ENCODE results near the gene MRGPRD.

MRGPRD gene

DNA sequence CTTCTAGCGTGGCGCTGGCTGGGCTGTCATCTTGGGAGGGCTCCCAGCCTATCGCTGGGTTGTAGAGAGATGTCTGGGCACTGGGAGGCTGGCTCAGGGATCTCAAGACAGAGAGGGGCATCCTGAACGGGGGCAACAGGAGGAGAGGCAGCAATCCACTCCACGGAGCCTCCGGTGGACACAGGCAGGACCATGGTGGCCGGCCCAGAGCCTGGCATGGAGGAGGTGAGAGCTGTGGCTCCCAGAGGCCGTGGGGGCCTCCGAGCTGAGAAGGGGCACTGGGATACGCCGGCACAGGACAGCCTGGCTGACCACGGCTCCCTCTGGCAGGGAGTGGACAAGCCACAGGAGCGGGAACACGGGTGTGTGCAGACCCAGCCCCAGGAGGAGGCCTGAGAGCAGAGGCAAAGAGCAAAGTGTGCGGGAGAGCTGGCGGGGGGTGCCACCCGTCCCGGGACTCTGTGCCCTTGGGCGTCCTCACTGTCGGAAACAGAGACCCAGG lies 23.1 kb upstream of the MRGPRD start:
- H3F3A ChIP-seq (ENCODE audit: low read depth): no peaks in the 10 kb centered on the region
- H3K9me3 ChIP-seq (ENCODE audit: insufficient read depth, low read depth, low read length): no peaks in the 10 kb centered on the region
- no peaks in the 10 kb centered on the region for H3K27me3 ChIP-seq (ENCODE audit: insufficient read depth, low read length, poor library complexity, severe bottlenecking)
- no peak overlapping the region for H3K4me3 ChIP-seq (ENCODE audit: low read length, poor library complexity, severe bottlenecking)
- TF ChIP-seq, protein P1, sequence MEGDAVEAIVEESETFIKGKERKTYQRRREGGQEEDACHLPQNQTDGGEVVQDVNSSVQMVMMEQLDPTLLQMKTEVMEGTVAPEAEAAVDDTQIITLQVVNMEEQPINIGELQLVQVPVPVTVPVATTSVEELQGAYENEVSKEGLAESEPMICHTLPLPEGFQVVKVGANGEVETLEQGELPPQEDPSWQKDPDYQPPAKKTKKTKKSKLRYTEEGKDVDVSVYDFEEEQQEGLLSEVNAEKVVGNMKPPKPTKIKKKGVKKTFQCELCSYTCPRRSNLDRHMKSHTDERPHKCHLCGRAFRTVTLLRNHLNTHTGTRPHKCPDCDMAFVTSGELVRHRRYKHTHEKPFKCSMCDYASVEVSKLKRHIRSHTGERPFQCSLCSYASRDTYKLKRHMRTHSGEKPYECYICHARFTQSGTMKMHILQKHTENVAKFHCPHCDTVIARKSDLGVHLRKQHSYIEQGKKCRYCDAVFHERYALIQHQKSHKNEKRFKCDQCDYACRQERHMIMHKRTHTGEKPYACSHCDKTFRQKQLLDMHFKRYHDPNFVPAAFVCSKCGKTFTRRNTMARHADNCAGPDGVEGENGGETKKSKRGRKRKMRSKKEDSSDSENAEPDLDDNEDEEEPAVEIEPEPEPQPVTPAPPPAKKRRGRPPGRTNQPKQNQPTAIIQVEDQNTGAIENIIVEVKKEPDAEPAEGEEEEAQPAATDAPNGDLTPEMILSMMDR (conservative IDR thresholded peaks at IDR 0.05; ENCODE audit: low read length): no peak
- TF ChIP-seq EZH2phosphoT487 (IDR thresholded peaks at IDR 0.05; ENCODE audit: borderline replicate concordance): no peak
- no peaks in the 10 kb centered on the region for H3K9me2 ChIP-seq (replicated peaks; ENCODE audit: low read depth, low read length)
- no peaks in the 10 kb centered on the region for H3K36me3 ChIP-seq (ENCODE audit: insufficient read depth, low read length)
- H3K79me2 ChIP-seq (ENCODE audit: insufficient read depth, low read length): no peaks in the 10 kb centered on the region
- H2AFZ ChIP-seq (ENCODE audit: low read length): no peak overlapping the region
- H4K20me1 ChIP-seq (ENCODE audit: insufficient read depth, low read length, poor library complexity, severe bottlenecking): no peaks in the 10 kb centered on the region
- no peak overlapping the region for H3K9ac ChIP-seq (ENCODE audit: low read depth, low read length, poor library complexity, severe bottlenecking)
- H3K4me2 ChIP-seq (ENCODE audit: low read depth, low read length, poor library complexity, severe bottlenecking): no peak overlapping the region
- H3K4me1 ChIP-seq (ENCODE audit: insufficient read depth, low read length, poor library complexity, severe bottlenecking): no peaks in the 10 kb centered on the region

DNA sequence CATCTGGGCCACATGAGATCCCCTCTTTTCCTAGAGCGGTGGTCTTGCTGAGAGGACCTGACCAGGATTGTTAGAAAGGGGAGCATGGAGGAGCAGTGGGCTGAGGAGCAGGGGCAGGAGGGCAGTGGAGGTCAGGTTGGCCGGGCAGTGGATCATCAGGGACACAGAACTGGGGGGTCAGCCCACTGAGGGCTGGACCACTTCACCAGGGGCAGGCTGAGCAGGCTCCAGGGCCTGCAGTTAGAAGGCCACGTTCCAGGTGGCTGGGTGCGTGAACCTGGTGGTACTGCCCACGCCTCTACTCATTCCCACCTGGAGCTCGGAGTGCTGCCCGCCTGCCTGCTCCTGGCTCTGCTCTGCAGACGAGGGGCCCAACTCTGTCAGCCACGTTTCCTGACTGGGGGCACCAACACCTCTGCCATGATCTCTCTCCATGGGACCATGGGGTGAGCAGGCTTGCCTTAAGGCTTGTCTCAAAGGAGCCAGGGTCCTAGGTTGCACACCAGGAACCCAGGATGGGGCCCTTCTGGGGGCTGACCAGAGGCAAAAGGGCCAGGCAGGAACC lies 22.6 kb upstream of the MRGPRD start:
- TF ChIP-seq, protein P1 (conservative IDR thresholded peaks at IDR 0.05; ENCODE audit: low read length): no peak
- no peak for TF ChIP-seq EZH2phosphoT487 (IDR thresholded peaks at IDR 0.05; ENCODE audit: borderline replicate concordance)
- Histone ChIP-seq H4K20me1 (ENCODE audit: insufficient read depth, low read length, poor library complexity, severe bottlenecking) (no peaks in the 10 kb centered on the region), H3K4me3 (ENCODE audit: low read length, poor library complexity, severe bottlenecking) (no peak overlapping the region), H3K79me2 (ENCODE audit: insufficient read depth, low read length) (no peaks in the 10 kb centered on the region), H3K4me2 (ENCODE audit: low read depth, low read length, poor library complexity, severe bottlenecking) (no peak overlapping the region), H3F3A (ENCODE audit: low read depth) (no peaks in the 10 kb centered on the region), H3K9ac (ENCODE audit: low read depth, low read length, poor library complexity, severe bottlenecking) (no peak overlapping the region), H3K4me1 (ENCODE audit: insufficient read depth, low read length, poor library complexity, severe bottlenecking) (no peaks in the 10 kb centered on the region), H3K9me3 (ENCODE audit: insufficient read depth, low read depth, low read length) (no peaks in the 10 kb centered on the region), H3K36me3 (ENCODE audit: insufficient read depth, low read length) (no peaks in the 10 kb centered on the region), H3K27me3 (ENCODE audit: insufficient read depth, low read length, poor library complexity, severe bottlenecking) (no peaks in the 10 kb centered on the region), H3K9me2 (replicated peaks; ENCODE audit: low read depth, low read length) (no peaks in the 10 kb centered on the region), H2AFZ (ENCODE audit: low read length) (no peak overlapping the region)

DNA sequence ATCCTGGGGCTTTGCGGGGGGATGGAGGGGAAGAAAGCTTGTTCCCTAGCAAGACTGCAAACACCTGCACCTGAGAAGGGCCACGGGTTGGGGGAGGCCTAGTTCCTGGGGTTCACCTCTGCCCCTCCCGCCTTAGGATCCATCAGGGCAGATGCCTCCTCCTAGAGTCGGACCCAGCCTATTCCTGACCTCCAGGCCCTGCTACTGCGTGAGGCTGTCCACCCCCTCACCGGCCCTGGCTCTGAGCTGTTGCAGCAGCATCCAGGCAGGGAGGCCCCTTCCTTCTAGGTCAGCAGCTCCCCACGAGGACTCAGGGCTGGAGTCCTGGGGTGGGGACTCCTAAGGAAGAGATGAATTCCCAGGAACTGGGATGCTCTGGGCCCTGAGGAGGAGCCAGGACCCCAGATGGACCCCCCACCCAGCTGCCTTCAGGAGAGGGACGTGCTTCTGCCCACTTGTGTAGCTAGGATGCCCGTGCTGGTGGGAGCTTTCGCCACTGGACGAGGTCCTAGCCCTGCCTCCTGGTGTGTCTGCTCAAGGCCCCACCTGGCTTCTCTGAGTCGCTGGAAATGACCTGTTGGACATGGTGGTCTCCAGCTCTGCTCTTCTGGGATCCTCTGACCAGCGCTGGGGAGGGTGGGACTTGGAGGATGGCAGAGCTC lies 21.9 kb upstream of the MRGPRD start:
- H3K9me3 ChIP-seq (ENCODE audit: insufficient read depth, low read depth, low read length): no peaks in the 10 kb centered on the region
- TF ChIP-seq, protein P1 (conservative IDR thresholded peaks at IDR 0.05; ENCODE audit: low read length): no peak
- TF ChIP-seq EZH2phosphoT487 (IDR thresholded peaks at IDR 0.05; ENCODE audit: borderline replicate concordance): no peak
- H3K4me1 ChIP-seq (ENCODE audit: insufficient read depth, low read length, poor library complexity, severe bottlenecking): no peaks in the 10 kb centered on the region
- H3K9me2 ChIP-seq (replicated peaks; ENCODE audit: low read depth, low read length): no peaks in the 10 kb centered on the region
- no peak overlapping the region for H2AFZ ChIP-seq (ENCODE audit: low read length)
- H3F3A ChIP-seq (ENCODE audit: low read depth): no peaks in the 10 kb centered on the region
- H4K20me1 ChIP-seq (ENCODE audit: insufficient read depth, low read length, poor library complexity, severe bottlenecking): no peaks in the 10 kb centered on the region
- H3K79me2 ChIP-seq (ENCODE audit: insufficient read depth, low read length): no peaks in the 10 kb centered on the region
- H3K27me3 ChIP-seq (ENCODE audit: insufficient read depth, low read length, poor library complexity, severe bottlenecking): no peaks in the 10 kb centered on the region
- H3K4me2 ChIP-seq (ENCODE audit: low read depth, low read length, poor library complexity, severe bottlenecking): no peak overlapping the region
- H3K9ac ChIP-seq (ENCODE audit: low read depth, low read length, poor library complexity, severe bottlenecking): no peak overlapping the region
- no peak overlapping the region for H3K4me3 ChIP-seq (ENCODE audit: low read length, poor library complexity, severe bottlenecking)
- no peaks in the 10 kb centered on the region for H3K36me3 ChIP-seq (ENCODE audit: insufficient read depth, low read length)

Data from Loucy (cell line).